Stimulated activated CD8-positive, alpha-beta memory T cell treated with anti-CD3 and anti-CD28 coated beads, Interleukin-15, amount 100 ng/mL, for 4 hours (primary cell): ENCODE results near the gene VGLL4.

Source experiments
- DNase-seq, 2 donors: peaks; one replicate each; pipeline ENCODE4 v3.0.0-alpha.2; 2020; ENCODE audit warnings: low read depth in 2 of 2

The VGLL4 gene

DNA sequence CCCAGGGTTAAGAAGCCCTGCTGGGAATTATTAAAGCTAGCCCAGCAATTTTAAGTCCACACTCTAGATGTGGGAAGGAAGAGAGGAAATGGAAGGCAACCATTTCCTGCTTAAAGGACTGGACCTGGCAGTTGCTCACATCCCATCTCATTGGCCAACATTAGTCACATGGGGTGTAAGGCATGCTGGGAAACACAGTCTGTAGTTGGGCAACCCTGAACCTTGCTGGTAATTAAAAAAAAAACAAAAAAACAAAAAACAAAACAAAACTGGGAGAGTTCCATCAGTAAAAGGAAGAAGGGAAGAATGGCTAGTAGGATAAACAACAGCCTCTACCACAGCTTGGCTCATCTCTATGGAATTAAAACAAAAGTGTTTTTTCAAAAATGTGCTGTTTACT is 136.0 kb downstream of the VGLL4 start:
- DNase-seq = no peak
